ENCODE measurements around the gene FOXL1. TPM values are rescaled to one million over a fixed set of nuclear protein-coding genes. Genes with fewer than 3 reads are reported as not detected.
A peak's percentile ranks its signal among the peaks of the same experiment; 100 is the strongest.

The FOXL1 gene
- total RNA-seq, 4 donors from 2014 or later: under 0.01 to 3.2 (median 0.76) TPM; not detected in 1

DNA sequence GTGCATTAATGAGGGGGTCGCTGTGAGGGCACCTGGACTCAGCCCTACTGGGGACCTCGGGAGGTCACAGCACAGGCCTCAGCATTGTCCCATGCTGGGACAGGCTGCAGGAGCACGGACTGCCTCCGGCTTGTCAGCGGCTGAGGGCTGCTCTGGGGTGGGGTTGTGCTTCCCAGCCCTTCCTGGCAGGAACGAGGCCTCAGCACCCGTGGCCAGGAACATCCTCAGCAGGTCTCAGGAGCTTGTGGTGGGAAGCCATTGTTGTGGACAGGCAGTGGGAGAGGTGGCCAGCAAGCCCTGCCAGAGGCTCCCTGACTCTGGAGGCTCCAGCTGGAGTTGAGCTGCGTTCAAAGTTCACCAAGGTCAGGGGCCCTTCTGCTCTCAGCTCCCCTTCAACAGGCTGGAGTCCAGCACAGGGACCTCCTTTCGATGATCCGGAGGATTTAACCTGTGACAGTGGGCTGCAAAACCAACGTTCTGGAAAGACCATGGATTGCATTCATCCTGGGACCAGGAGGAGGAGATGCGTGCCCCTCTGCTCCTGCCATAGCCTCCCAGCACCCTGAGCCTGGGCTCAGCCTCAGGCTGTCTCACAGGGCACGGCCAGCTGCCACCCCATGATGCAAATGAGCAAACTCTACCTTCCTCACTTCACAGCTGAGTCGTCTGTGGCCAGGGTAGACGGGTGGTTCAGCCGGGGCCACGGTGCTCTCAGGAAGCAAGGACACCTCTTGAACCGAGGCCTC lies 32.6 kb downstream of the FOXL1 start:
- Histone ChIP-seq H3K9me3 (no peaks in the 10 kb centered on the region), H3K4me3 (no peak overlapping the region), H3K27ac (peak overlapping the region in 1 of 2 donors; percentile 44), H3K36me3 (no peaks in the 10 kb centered on the region), H3K4me1 (peaks cover 0 to 4% of the 10 kb centered on the region in 2 donors), H3K27me3 (no peaks in the 10 kb centered on the region)
- DNase-seq: no peak
- no peak for TF ChIP-seq POLR2A (IDR thresholded peaks at IDR 0.05)
- intact Hi-C loops (cut with DNase I; ENCODE audit: low total_unique reads): no loop called here

DNA sequence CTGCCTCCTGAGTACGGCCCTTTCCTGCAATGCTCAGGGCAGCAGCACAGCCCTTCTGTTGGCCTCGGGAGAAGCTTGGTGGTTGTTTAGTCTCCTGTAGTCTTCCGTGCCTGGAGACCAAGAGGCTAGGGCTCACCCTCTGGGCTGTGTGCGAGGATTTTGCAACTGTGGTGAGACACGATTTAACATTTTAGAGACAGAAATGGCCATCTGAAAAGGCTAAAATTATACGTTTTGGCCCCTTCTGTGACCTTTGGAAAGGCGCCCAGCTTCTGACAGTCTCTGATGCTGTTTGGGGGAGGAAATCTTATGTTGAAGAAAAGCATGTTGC lies 33.1 kb downstream of the FOXL1 start:
- H3K36me3 ChIP-seq: no peaks in the 10 kb centered on the region
- H3K9me3 ChIP-seq: no peaks in the 10 kb centered on the region
- DNase-seq: peak; percentile 29 to 36
- no peak overlapping the region for H3K4me3 ChIP-seq
- peak overlapping the region in 1 of 2 donors; percentile 44 for H3K27ac ChIP-seq
- TF ChIP-seq CTCF (IDR thresholded peaks at IDR 0.05): no peak
- peak in 1 of 2 donors; percentile 15 for TF ChIP-seq POLR2A (IDR thresholded peaks at IDR 0.05)
- intact Hi-C loops (cut with DNase I; ENCODE audit: low total_unique reads): no loop called here
- H3K27me3 ChIP-seq: no peaks in the 10 kb centered on the region
- peaks cover 0 to 4% of the 10 kb centered on the region in 2 donors for H3K4me1 ChIP-seq

GRCh38 chr16:86611941-86612340 lies 33.6 kb downstream of the FOXL1 start:
- intact Hi-C loops (cut with DNase I; ENCODE audit: low total_unique reads): no loop called here
- Histone ChIP-seq H3K36me3 (no peaks in the 10 kb centered on the region), H3K27me3 (no peaks in the 10 kb centered on the region), H3K9me3 (no peaks in the 10 kb centered on the region), H3K4me3 (no peak overlapping the region), H3K4me1 (peaks cover 0 to 4% of the 10 kb centered on the region in 2 donors), H3K27ac (no peak overlapping the region)
- TF ChIP-seq POLR2A (IDR thresholded peaks at IDR 0.05) (no peak), CTCF (IDR thresholded peaks at IDR 0.05) (no peak)
- no peak for DNase-seq

GRCh38 chr16:86614699-86615098 lies 36.4 kb downstream of the FOXL1 start:
- H3K36me3 ChIP-seq: no peaks in the 10 kb centered on the region
- no peaks in the 10 kb centered on the region for H3K9me3 ChIP-seq
- TF ChIP-seq CTCF (IDR thresholded peaks at IDR 0.05) (no peak), POLR2A (IDR thresholded peaks at IDR 0.05) (no peak)
- H3K4me1 ChIP-seq: peaks cover 0 to 4% of the 10 kb centered on the region in 2 donors
- no peak for DNase-seq
- intact Hi-C loops (cut with DNase I; ENCODE audit: low total_unique reads): no loop called here
- H3K4me3 ChIP-seq: no peak overlapping the region
- H3K27me3 ChIP-seq: no peaks in the 10 kb centered on the region
- H3K27ac ChIP-seq: no peak overlapping the region

DNA sequence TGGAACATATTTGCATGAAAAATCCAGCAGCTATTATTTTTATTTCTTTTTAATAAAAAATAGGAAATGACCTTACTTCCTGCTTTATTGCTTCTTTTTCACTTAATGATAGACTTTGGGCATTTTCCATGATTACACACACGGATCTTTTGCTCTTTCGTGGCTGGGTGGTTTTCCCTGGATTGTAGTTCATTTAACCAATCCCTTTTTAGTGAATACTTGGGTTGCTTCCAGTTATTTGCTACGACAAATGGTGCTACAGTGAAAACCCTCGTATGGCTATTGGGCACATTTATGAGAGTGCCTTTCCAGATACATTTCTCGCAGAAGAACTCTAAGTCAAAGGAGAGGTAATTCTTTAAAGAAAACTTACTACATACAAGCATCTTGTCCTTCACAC lies 38.6 kb downstream of the FOXL1 start:
- DNase-seq: no peak
- Histone ChIP-seq H3K36me3 (no peaks in the 10 kb centered on the region), H3K27ac (no peak overlapping the region), H3K9me3 (no peaks in the 10 kb centered on the region), H3K4me3 (no peak overlapping the region), H3K4me1 (no peaks in the 10 kb centered on the region), H3K27me3 (no peaks in the 10 kb centered on the region)
- intact Hi-C loops (cut with DNase I; ENCODE audit: low total_unique reads): no loop called here
- TF ChIP-seq POLR2A (IDR thresholded peaks at IDR 0.05): no peak
- TF ChIP-seq CTCF (IDR thresholded peaks at IDR 0.05): no peak

All from uterus (tissue), 4 donors.